Measurements from ENCODE around the gene TIMM13. TPM values are rescaled to one million over a fixed set of nuclear protein-coding genes. Genes with fewer than 3 reads are reported as not detected.

Gene TIMM13
- total and polyA plus RNA-seq, 2 donors from 2014 or later: 69.7 to 188 TPM

DNA sequence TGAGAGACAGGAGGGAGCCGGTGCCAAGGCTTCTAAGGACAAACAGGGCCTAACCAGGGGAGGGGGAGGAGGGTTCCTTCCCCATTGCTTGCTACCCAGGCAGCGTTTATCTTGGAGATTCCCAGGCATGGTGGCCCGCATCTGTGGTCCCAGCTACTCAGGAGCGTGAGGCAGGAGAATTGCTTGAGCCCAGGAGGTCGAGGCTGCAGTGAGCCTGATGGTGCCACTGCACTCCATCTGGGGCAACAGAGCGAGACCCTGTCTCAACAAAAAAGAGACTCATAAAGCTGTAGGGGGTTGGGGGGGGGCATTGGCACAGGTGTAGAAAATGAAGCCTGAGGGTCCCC, 11.4 kb downstream of the TIMM13 start:
- intact Hi-C loops (cut with DNase I): no loop called here
- FAIRE-seq (no peak), DNase-seq (no peak)
- no peaks in the 10 kb centered on the region for H3K36me3 ChIP-seq (ENCODE audit: control insufficient read depth in 2 of 3, insufficient read depth in 3 of 3, low read length in 3 of 3)
- no peak overlapping the region for H3K9ac ChIP-seq (ENCODE audit: low read length in 3 of 3)
- H3K4me3 ChIP-seq (ENCODE audit: low read length in 3 of 3): no peak overlapping the region
- no peak overlapping the region for H3K27ac ChIP-seq (ENCODE audit: low read depth in 2 of 2, low read length in 2 of 2)
- H3K27me3 ChIP-seq (ENCODE audit: control insufficient read depth, insufficient read depth, low read length): no peaks in the 10 kb centered on the region
- no peak for TF ChIP-seq CTCF (IDR thresholded peaks at IDR 0.05; ENCODE audit: borderline replicate concordance, extremely low read depth, insufficient read depth)
- H3K9me3 ChIP-seq (ENCODE audit: control insufficient read depth in 2 of 3, insufficient read depth in 1 of 3, low read length in 3 of 3): no peaks in the 10 kb centered on the region
- no peaks in the 10 kb centered on the region for H3K4me1 ChIP-seq (ENCODE audit: control insufficient read depth in 2 of 3, insufficient read depth in 2 of 3, low read depth in 1 of 3, low read length in 3 of 3)

GRCh38 chr19:2415281-2415972, 12.0 kb downstream of the TIMM13 start:
- no peak for DNase-seq
- Histone ChIP-seq H3K36me3 (ENCODE audit: control insufficient read depth in 2 of 3, insufficient read depth in 3 of 3, low read length in 3 of 3) (no peaks in the 10 kb centered on the region), H3K27me3 (ENCODE audit: control insufficient read depth, insufficient read depth, low read length) (no peaks in the 10 kb centered on the region), H3K9ac (ENCODE audit: low read length in 3 of 3) (no peak overlapping the region), H3K4me3 (ENCODE audit: low read length in 3 of 3) (no peak overlapping the region), H3K9me3 (ENCODE audit: control insufficient read depth in 2 of 3, insufficient read depth in 1 of 3, low read length in 3 of 3) (no peaks in the 10 kb centered on the region), H3K4me1 (ENCODE audit: control insufficient read depth in 2 of 3, insufficient read depth in 2 of 3, low read depth in 1 of 3, low read length in 3 of 3) (no peaks in the 10 kb centered on the region), H3K27ac (ENCODE audit: low read depth in 2 of 2, low read length in 2 of 2) (no peak overlapping the region)
- intact Hi-C loops (cut with DNase I): no loop called here
- no peak for TF ChIP-seq CTCF (IDR thresholded peaks at IDR 0.05; ENCODE audit: borderline replicate concordance, extremely low read depth, insufficient read depth)
- no peak for FAIRE-seq

GRCh38 chr19:2413629-2414028, 13.8 kb downstream of the TIMM13 start:
- H3K9ac ChIP-seq (ENCODE audit: low read length in 3 of 3): no peak overlapping the region
- intact Hi-C loops (cut with DNase I): no loop called here
- no peak overlapping the region for H3K27ac ChIP-seq (ENCODE audit: low read depth in 2 of 2, low read length in 2 of 2)
- no peaks in the 10 kb centered on the region for H3K4me1 ChIP-seq (ENCODE audit: control insufficient read depth in 2 of 3, insufficient read depth in 2 of 3, low read depth in 1 of 3, low read length in 3 of 3)
- no peaks in the 10 kb centered on the region for H3K27me3 ChIP-seq (ENCODE audit: control insufficient read depth, insufficient read depth, low read length)
- FAIRE-seq: no peak
- H3K36me3 ChIP-seq (ENCODE audit: control insufficient read depth in 2 of 3, insufficient read depth in 3 of 3, low read length in 3 of 3): no peaks in the 10 kb centered on the region
- H3K9me3 ChIP-seq (ENCODE audit: control insufficient read depth in 2 of 3, insufficient read depth in 1 of 3, low read length in 3 of 3): no peaks in the 10 kb centered on the region
- no peak for DNase-seq
- no peak overlapping the region for H3K4me3 ChIP-seq (ENCODE audit: low read length in 3 of 3)
- no peak for TF ChIP-seq CTCF (IDR thresholded peaks at IDR 0.05; ENCODE audit: borderline replicate concordance, extremely low read depth, insufficient read depth)

DNA sequence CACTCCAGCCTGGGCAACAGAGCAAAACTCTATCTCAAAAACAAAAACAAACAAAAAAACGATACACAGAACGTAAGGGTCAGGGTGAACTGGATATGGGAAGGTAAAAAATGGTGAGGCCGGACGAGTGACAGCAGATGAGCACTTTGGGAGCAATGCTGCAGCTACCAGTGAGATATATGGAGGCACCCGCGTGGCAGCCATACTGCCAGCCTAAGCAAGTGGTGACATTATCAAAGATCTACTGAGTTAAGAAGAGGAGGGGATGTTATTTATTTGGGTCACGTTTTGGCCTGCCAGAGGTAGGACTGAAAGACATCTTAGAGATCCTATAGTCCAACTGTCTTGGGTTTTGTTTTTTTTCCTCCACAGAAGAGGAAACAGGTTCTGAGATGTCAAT, 14.2 kb downstream of the TIMM13 start:
- Histone ChIP-seq H3K9me3 (ENCODE audit: control insufficient read depth in 2 of 3, insufficient read depth in 1 of 3, low read length in 3 of 3) (no peaks in the 10 kb centered on the region), H3K4me3 (ENCODE audit: low read length in 3 of 3) (no peak overlapping the region), H3K9ac (ENCODE audit: low read length in 3 of 3) (no peak overlapping the region), H3K27ac (ENCODE audit: low read depth in 2 of 2, low read length in 2 of 2) (no peak overlapping the region), H3K27me3 (ENCODE audit: control insufficient read depth, insufficient read depth, low read length) (no peaks in the 10 kb centered on the region), H3K4me1 (ENCODE audit: control insufficient read depth in 2 of 3, insufficient read depth in 2 of 3, low read depth in 1 of 3, low read length in 3 of 3) (no peaks in the 10 kb centered on the region), H3K36me3 (ENCODE audit: control insufficient read depth in 2 of 3, insufficient read depth in 3 of 3, low read length in 3 of 3) (no peaks in the 10 kb centered on the region)
- FAIRE-seq: no peak
- TF ChIP-seq CTCF (IDR thresholded peaks at IDR 0.05; ENCODE audit: borderline replicate concordance, extremely low read depth, insufficient read depth): no peak
- intact Hi-C loops (cut with DNase I): no loop called here
- no peak for DNase-seq
